HG02623 (cell line): Measurements from ENCODE around the gene ZNF229.
"Not testable (repeated sequence)": the region's sequence is repeated elsewhere in the genome, so short reads cannot be mapped to it uniquely, and the experiment has no call there.

Experiments used
- ATAC-seq: cut with Tn5 transposase; IDR thresholded peaks from one replicate; pipeline ENCODE4 v1.9.1; 2021; ENCODE audit warnings: moderate library complexity; ENCODE audit not compliant: unreplicated experiment

ZNF229 gene

DNA sequence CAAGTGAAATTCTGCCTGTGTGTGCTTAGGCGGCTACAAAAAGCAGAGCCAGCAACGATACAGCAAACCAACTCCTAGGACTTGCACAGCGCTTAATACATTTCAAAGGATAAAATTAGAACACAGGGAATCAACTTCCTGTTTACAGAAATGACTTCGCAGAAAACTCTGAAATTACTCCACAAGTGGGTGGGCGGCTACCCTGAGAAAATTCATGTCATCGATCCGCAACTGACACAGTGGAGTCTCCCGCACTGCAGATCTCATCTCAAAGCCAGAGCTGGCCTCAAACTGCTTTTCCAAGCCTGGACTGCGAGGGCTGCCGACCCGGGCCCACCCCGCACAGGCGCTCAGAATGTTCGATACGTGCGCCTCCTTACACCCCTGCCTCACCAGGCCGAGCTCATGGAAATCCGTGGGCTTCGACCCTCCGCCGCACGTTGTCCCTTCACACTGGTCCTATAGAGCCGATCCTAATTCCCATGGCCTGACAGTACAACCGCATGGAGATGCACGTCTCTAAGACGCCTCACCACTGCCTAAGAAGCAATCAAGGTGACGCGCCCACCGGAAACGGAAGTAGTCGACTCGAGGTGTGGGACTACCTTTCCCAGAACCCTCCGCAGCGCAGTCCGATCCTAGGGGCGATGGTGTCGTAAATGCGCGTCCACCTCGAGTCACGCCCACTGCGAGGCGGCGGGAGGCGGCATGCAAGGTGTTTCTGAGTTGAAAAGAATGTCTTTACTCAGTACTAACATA, at the start of gene ZNF229:
Gene ZNF229 (minus strand): TSS at position 557 of the 759 bp plus-strand sequence. CDS start 5,625 bp downstream, outside the sequence.
- no peak for ATAC-seq

DNA sequence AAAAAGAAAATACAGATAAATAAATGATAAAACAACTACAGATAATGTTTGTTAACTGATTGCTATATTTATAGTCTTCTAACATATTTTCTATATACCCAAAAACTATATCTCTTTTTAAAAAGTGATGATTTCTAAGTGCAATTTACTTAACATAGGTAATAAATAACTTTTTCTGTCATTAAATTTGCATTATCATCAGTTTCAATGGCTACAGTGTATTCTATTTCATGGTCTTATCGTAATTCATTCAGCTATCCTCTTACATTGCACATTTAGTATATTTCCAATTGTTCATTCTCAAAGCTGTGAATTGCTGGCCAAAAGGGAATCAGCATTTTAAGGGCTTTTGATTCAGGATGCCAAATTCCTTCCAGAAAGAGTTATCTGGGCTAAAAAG, 48.4 kb upstream of the ZNF229 start:
- no peak for ATAC-seq

- ATAC-seq = no peak
These were observed 28.5 kb upstream of the ZNF229 start for GRCh38 chr19:44476559-44477408.

DNA sequence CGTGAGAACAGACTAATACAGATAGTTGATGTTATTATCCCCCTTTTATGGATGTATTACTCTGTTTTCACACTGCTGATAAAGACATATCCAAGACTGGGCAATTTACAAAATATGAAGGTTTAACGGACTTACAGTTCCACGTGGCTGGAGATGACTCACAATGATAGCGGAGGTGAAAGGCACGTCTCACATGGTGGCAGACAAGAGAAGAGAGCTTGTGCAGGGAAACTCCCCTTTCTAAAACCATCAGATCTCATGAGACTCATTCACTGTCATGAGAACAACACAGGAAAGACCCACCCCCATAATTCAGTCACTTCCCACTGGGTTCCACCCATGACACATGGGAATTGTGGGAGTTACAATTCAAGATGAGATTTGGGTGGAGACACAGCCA, 20.5 kb upstream of the ZNF229 start:
- ATAC-seq = not testable (repeated sequence)

GRCh38 chr19:44462600-44463286, 14.5 kb upstream of the ZNF229 start:
- ATAC-seq = not testable (repeated sequence)

- not testable (repeated sequence) for ATAC-seq
These were observed 7.7 kb upstream of the ZNF229 start for GRCh38 chr19:44456016-44456415.

DNA sequence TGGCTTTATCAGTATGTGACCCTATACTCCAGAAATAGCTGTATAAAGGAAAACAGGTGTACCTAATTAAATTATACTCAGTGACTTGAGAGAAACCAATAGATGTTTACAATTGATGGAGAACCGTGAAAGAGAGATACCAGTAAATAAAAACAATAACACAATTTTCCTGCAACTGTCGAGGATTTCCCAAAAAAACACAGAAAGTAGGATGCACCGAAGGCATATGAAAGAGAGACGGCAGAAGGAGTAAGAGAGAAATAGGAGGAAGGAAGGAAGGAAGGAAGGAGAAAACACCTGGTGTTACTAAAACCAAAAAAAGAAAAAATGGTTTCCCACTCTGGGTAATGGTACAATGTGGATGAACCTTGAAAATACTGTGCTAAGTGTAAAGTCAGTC, 6.8 kb upstream of the ZNF229 start:
- ATAC-seq = no peak

DNA sequence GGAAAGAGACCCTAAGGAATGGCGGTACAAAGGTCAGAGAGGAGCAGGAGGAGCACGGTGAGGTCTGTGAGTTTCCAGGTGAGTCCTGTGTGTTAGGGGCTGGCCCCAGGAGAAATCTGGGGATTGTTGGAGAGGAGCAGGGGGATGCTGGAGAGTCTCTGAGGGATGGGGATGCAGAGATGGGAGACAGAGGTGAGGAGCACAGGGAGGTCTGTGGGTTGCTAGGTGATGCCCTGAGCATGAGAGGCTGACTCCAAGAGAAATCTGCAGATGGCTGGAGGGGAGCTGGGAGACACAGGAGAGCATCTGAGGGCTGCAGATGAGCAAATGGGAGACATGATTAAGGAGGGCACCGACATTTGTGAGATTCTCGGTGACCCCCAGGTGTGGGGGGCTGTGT, 4.1 kb upstream of the ZNF229 start:
- ATAC-seq = no peak

- no peak for ATAC-seq
These were observed 3.4 kb upstream of the ZNF229 start for GRCh38 chr19:44451687-44452086.

- no peak for ATAC-seq
These were observed 9.8 kb downstream of the ZNF229 start for GRCh38 chr19:44438441-44438840.

DNA sequence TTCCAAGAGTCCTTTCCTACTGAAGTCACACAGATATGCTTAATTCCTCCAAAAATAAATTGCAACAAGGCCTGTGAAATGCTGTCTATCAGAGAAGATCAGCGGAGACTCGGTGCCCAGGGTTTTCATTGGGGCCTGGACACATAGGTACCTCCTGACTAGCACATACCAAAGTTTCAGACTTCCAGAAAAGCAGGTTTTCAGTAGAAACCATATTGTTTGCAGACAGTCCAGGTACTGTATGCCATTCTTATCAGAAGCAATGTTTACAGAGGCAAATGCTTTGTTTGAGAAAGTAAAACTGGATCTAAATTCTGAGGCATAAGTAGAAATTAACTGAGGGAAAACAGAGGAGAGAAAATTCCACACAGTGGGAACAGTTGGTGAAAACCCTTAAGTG, 12.8 kb downstream of the ZNF229 start:
- ATAC-seq = no peak

GRCh38 chr19:44430956-44431355, 17.3 kb downstream of the ZNF229 start:
- no peak for ATAC-seq

GRCh38 chr19:44415553-44415952, 32.7 kb downstream of the ZNF229 start:
- ATAC-seq = not testable (repeated sequence)

- ATAC-seq = no peak
These were observed 46.8 kb downstream of the ZNF229 start, which contains the start of gene ZNF285 for GRCh38 chr19:44401139-44402115. TSS of gene ZNF285 (minus strand) at chr19:44401608. CDS start at chr19:44397213, 4,395 bp downstream.

DNA sequence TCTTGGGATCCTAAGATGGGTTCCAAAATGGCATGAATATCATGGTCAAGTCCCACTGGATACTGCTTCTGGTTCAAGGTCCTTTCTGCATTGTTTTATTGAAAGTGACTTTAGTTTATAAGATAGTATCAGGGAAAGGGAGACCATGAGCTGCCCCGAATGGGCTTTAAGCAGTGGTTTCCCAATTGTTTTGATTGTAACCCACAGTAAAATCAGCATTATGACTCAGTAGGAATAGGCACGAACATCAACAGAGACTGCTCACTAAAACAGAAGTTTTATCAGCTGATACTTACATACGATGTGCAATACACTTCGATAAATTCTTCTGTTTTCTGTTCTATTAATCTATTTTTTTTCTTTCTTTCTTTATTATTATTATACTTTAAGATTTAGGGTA, 59.0 kb downstream of the ZNF229 start:
- not testable (repeated sequence) for ATAC-seq
